Right lobe of liver (tissue), 6 donors: ENCODE measurements around the gene NIPA2. TPM values are rescaled to one million over a fixed set of nuclear protein-coding genes. Genes with fewer than 3 reads are reported as not detected.

ENCODE experiments used
- ATAC-seq, 4 donors: fragments of 200-7000 bp; cut with Tn5 transposase; one replicate each; pipeline ENCODE4 v1.9.1; 2020; ENCODE audit warnings: mild to moderate bottlenecking in 4 of 4, moderate library complexity in 4 of 4
- DNase-seq, 3 donors: peaks; one replicate each; pipeline ENCODE4 v3.0.0-alpha.2; 2020
- H3K27ac ChIP-seq, 3 donors: fragments of 200-600 bp; one replicate each; pipeline ENCODE4 v1.8.0; 2022
- H3K27me3 ChIP-seq, 2 donors: fragments of 200-600 bp; one replicate each; pipeline ENCODE4 v1.8.0; 2022
- H3K36me3 ChIP-seq, 4 donors: fragments of 200-600 bp; sonication (generic) in 1 of 4; one replicate each; pipeline versions ENCODE4 v1.5.1 to v1.8.0; 2017 to 2022; ENCODE audit warnings: control low read depth in 1 of 4
- H3K4me1 ChIP-seq, 4 donors: fragments of 200-600 bp; sonication (generic) in 1 of 4; one replicate each; pipeline versions ENCODE4 v1.5.1 to v1.8.0; 2017 to 2022; ENCODE audit warnings: control low read depth in 1 of 4
- H3K4me3 ChIP-seq, 3 donors: fragments of 200-600 bp; one replicate each; pipeline ENCODE4 v1.8.0; 2022
- H3K9me3 ChIP-seq, 4 donors: fragments of 200-600 bp; sonication (generic) in 1 of 4; one replicate each; pipeline versions ENCODE4 v1.5.1 to v1.8.0; 2017 to 2022; ENCODE audit warnings: control low read depth in 1 of 4
- POLR2A ChIP-seq: fragments of 450-650 bp; IDR thresholded peaks from one replicate; pipeline ENCODE4 v1.6.1; 2017; ENCODE audit warnings: antibody characterized with exemption, mild to moderate bottlenecking
- WGBS: methylation state at CpG from one replicate; pipeline ENCODE4 v1.1.6; 2018; ENCODE audit warnings: low coverage, low lambda C conversion rate; ENCODE audit not compliant: insufficient coverage; ENCODE audit errors: missing lambda C conversion rate; 5-methylcytosine and 5-hydroxymethylcytosine counted together
- intact Hi-C, 2 donors: fragments of 100-400 bp; cut with DNase I; formaldehyde crosslinking; loops; one replicate each; pipeline versions ENCODE4 v1.11.2 to v1.14.1; 2022
- total RNA-seq, 6 experiments: library from RNA; depleted of rRNA in 2 of 6; stranded (reverse); fragments of >200 nt in 2 of 6; fragmentation: NEBNext Ultra II Directional in 3 of 6; extraction: Animal tissue kit (Norgen Biotek cat#: 25700) in 3 of 6; gene quantifications; one replicate each; pipeline versions ENCODE4 v1.1.0 to v1.2.4, GENCODE V29; 2016 to 2023
- TF ChIP-seq, protein P1 (sequence below), 4 donors: fragments of 200-600 bp in 3 of 4; fragments of 450-650 bp in 1 of 4; IDR thresholded peaks; one replicate each; pipeline versions ENCODE4 v1.5.1 to v1.8.0; 2016 to 2022; ENCODE audit warnings: antibody characterized with exemption in 4 of 4, mild to moderate bottlenecking in 2 of 4
- donor health status: DM: no; HTN: yes; CAD: no.
- donor health status: DM: no; HTN: no; CAD: no.
- donor health status: DM: no; HTN: no; CAD: no.
- donor health status: DM: no; HTN: yes; CAD: no.
- donor health status: DM: no; HTN: yes; CAD: no.

Gene NIPA2
- total RNA-seq, 6 experiments from 2014 or later = 15.1 to 27.9 (median 21.3) TPM

DNA sequence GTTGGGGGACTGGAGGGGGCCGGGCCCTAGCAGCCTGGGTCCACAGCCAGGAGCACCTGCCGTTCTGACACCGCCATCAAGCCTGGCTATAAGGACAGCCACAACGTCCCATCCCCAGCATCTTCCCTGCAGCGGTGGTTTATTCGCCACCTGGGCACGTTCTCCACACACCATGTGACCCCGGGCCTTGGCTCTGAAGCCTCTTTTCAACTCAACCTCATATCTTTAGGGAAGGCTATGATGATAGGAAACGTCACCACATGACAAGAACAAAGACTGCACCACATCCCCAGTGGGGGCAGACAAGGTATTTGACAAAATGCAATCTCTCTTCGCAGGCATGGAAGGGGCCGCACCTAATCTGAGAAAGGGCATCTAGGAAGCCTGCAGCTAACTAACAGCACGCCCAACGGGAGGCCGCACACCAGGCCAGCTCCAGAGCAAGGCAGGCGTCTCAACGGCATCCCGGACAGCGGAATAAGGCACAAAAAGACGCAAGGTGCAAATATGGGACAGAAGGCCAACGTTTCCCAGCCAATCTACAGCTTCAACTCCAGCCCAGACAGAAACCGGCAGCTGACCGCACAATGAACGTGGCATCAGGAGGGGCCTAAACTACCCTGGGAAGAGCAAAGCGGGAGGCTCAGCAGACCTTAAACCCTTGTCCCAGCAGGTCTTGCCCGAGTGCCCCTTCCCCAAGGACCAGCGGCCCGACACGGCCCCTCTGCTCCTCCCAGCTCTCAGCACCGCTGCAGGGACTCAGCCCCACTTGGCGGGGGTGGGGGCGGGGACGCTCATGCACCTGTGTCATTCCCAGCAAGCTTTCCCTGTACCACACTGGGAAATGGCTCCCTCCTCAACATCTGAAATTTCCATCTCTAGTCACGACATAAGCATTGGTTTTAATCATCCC, 41.9 kb downstream of the NIPA2 start:
- H3K27ac ChIP-seq = no peak overlapping the region
- 83% methylated on average over 10 of the region's 33 CpGs for whole genome bisulfite sequencing
- H3K36me3 ChIP-seq = peaks cover 0 to 50% (median 12%) of the 10 kb centered on the region in 4 donors
- no peaks in the 10 kb centered on the region for H3K9me3 ChIP-seq
- H3K4me1 ChIP-seq = no peaks in the 10 kb centered on the region
- H3K4me3 ChIP-seq = no peak overlapping the region
- ATAC-seq = no peak
- TF ChIP-seq, protein P1, sequence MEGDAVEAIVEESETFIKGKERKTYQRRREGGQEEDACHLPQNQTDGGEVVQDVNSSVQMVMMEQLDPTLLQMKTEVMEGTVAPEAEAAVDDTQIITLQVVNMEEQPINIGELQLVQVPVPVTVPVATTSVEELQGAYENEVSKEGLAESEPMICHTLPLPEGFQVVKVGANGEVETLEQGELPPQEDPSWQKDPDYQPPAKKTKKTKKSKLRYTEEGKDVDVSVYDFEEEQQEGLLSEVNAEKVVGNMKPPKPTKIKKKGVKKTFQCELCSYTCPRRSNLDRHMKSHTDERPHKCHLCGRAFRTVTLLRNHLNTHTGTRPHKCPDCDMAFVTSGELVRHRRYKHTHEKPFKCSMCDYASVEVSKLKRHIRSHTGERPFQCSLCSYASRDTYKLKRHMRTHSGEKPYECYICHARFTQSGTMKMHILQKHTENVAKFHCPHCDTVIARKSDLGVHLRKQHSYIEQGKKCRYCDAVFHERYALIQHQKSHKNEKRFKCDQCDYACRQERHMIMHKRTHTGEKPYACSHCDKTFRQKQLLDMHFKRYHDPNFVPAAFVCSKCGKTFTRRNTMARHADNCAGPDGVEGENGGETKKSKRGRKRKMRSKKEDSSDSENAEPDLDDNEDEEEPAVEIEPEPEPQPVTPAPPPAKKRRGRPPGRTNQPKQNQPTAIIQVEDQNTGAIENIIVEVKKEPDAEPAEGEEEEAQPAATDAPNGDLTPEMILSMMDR (IDR thresholded peaks at IDR 0.05) = no peak
- TF ChIP-seq POLR2A = no peak
- no peak for DNase-seq
- H3K27me3 ChIP-seq = no peaks in the 10 kb centered on the region
- intact Hi-C loops = no loop called here

- no peak for ATAC-seq
- 91% methylated on average over 10 of the region's 19 CpGs for WGBS
- TF ChIP-seq POLR2A = no peak
- TF ChIP-seq, protein P1 (IDR thresholded peaks at IDR 0.05) = no peak
These were observed 42.7 kb downstream of the NIPA2 start for GRCh38 chr15:22880981-22881738.

GRCh38 chr15:22881739-22882440, 43.4 kb downstream of the NIPA2 start:
- Histone ChIP-seq H3K36me3 (peaks cover 0 to 38% (median 10%) of the 10 kb centered on the region in 4 donors), H3K4me3 (no peak overlapping the region), H3K9me3 (no peaks in the 10 kb centered on the region), H3K27ac (no peak overlapping the region), H3K4me1 (no peaks in the 10 kb centered on the region), H3K27me3 (no peaks in the 10 kb centered on the region)
- TF ChIP-seq, protein P1 (IDR thresholded peaks at IDR 0.05) = no peak
- no peak for TF ChIP-seq POLR2A
- 90% methylated on average over 14 of the region's 25 CpGs for WGBS
- ATAC-seq (no peak), DNase-seq (no peak)
- intact Hi-C loops = no loop called here

More at GRCh38 chr15:22880981-22881738, 42.7 kb downstream of the NIPA2 start:
- peaks cover 0 to 45% (median 11%) of the 10 kb centered on the region in 4 donors for H3K36me3 ChIP-seq
- no peak for DNase-seq
- no peaks in the 10 kb centered on the region for H3K9me3 ChIP-seq
- no peaks in the 10 kb centered on the region for H3K4me1 ChIP-seq
- H3K27me3 ChIP-seq = no peaks in the 10 kb centered on the region
- no peak overlapping the region for H3K27ac ChIP-seq
- H3K4me3 ChIP-seq = no peak overlapping the region
- intact Hi-C loops = no loop called here

GRCh38 chr15:22883196-22883595, 44.7 kb downstream of the NIPA2 start:
- Histone ChIP-seq H3K27ac (no peak overlapping the region), H3K4me3 (no peak overlapping the region), H3K27me3 (no peaks in the 10 kb centered on the region), H3K9me3 (no peaks in the 10 kb centered on the region), H3K4me1 (no peaks in the 10 kb centered on the region), H3K36me3 (peaks cover 0 to 33% (median 12%) of the 10 kb centered on the region in 4 donors)
- 83% methylated on average over 8 of the region's 13 CpGs for WGBS
- DNase-seq (no peak), ATAC-seq (no peak)
- TF ChIP-seq, protein P1 (IDR thresholded peaks at IDR 0.05) = no peak
- no peak for TF ChIP-seq POLR2A
- intact Hi-C loops = no loop called here
